ENCODE measurements around the gene THSD7A.
"Not testable (repeated sequence)": the region's sequence is repeated elsewhere in the genome, so short reads cannot be mapped to it uniquely, and the experiment has no call there.

The THSD7A gene

DNA sequence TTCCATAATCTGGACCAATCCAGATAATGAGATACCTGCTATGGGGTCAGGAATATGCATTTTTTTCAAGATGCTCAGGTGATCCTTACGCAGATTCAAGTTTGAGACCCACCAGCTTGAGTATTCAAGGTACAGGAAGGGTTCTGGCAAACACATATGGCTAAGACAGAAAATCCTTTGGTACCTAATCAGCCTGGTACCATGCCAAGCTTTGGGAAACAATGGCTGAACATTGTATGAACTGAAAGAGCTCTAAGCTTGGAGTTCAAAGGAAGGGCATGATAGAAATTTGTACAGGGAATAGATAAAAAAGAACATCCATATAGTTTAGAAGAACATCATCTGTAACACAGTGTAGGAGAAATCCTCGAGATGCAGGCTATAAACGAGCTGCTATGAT is 382.7 kb downstream of the THSD7A start:
- no peak for DNase-seq

- DNase-seq = no peak
These were observed 383.7 kb downstream of the THSD7A start for GRCh38 chr7:11448323-11448722.

DNA sequence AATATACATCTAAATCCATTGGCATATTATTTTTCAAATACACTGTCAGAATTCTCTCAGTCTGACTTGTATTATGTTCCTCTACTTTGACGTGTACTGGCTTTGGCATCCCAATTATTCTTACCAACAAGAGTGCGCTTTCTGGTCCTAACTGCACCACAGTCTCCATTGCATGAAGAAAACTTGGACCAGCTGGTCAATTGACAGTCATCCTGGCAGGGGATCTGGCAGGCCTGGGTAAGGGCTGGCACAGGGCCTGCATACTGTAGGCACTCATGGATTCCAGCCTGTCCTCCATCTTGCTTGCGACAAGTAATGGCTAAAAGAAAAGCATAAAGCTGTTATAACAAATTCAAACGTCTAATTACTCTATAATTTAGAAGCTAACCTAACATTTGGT is 384.9 kb downstream of the THSD7A start:
- DNase-seq = no peak

DNA sequence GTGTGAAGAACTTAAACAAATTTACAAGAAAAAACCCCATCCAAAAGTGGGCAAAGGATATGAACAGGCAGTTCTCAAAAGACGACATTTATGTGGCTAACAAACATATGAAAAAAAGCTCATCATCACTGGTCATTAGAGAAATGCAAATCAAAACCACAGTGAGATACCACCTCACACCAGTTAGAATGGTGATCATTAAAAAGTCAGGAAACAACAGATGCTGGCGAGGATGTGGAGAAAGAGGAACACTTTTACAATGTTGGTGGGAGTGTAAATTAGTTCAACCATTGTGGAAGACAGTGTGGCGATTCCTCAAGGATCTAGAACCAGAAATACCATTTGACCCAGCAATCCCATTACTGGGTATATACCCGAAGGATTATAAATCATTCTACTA is 388.1 kb downstream of the THSD7A start:
- not testable (repeated sequence) for DNase-seq

- DNase-seq = no peak
These were observed 394.0 kb downstream of the THSD7A start for GRCh38 chr7:11437994-11438393.

- no peak for DNase-seq
These were observed 395.0 kb downstream of the THSD7A start for GRCh38 chr7:11436773-11437524.

DNA sequence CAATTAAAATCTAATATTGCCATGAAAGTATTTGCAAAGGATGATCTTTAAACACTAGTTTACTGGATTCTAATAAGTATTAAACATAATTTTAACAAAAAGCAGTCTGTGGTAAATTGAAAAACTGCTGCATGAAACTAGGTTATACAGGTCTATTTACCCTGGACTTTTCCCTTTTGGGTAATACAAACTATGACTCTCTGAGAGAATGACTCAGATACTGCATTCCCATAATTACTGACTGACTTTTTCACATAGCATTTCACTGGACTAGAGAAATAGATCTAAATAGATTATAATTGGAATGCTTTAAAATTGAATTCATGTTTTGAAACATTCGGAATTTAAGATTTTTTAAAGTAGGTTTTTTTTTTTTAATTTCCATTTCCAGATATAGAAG is 395.7 kb downstream of the THSD7A start:
- no peak for DNase-seq

GRCh38 chr7:11434366-11434765 is 397.6 kb downstream of the THSD7A start:
- no peak for DNase-seq

- DNase-seq = no peak
These were observed 401.2 kb downstream of the THSD7A start for GRCh38 chr7:11430841-11431240.

DNA sequence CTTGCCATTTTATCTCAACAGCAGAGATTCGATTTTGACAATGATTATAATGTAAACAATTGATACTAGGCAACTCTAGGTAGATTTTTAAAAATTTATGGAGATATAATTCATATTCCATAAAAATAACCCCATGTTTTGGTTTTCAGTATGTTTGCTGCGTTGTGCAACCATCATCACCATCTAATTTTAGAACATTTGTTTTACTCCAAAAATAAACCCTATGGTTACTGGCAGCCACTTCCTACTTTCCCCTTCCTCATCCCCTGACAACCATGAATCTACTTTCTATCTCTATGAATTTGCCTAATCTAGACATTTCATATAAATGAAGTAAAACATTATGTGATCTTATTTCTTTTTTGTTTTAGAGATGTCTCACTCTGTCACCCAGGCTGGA is 401.9 kb downstream of the THSD7A start:
- peak; percentile 9 to 17 for DNase-seq

DNA sequence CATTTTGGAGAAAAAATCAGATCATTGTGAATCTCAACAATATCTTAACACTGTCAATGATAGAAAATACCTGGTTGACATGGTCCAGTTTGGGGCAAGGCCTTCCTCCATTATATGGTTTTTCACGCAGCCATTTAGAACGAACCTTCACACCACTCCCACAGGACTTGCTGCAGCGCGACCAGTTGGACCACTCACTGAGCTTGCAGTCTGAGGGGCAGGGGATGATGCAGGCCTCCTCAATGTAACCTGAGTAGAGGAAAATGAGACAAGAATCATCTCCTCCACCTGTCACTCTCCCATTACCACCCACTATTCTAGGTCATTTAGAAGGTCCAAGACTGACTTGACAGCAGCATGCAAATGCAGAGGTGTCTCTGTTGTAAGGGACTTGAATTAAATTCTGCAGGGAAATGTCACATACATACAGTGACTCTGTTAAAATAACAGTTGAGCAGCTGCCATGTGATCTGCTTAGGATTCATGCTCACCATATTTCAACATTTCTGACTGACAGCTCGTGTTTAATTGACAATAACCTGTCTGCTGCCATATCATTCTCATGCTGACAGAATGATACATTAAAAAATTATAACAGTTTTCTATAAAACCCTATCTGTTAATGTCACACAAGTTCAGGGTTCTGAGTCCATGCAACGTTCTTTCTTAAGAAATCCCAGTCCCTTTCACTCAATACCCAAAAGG is 403.0 kb downstream of the THSD7A start:
- no peak for DNase-seq

DNA sequence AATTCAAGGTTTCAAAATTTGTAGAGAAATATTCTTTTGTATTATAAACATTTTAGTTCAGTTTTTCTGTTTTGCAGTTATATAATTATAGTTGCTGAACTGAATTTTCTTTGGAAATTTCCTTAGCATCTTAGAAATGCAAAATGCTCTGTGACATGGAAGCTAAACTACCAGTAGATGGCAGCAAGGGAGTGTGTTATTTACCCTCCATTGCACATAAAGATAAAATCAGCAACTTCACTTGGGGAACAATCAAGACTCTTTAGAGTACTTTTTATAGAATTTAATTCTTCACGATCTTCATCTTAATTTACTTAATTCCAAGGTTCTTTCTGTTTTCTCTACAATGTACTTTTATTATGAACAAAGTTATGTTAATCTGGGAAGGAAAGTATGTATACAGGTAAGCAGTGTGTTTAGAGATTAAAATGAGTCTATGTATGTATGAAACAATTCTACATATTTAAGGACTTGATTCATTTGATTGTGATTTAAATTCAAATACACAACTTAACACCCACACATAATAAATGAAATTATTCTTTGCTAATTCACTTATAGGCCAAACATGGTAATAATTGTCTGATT is 404.2 kb downstream of the THSD7A start:
- peak; percentile 30 to 45 for DNase-seq

DNA sequence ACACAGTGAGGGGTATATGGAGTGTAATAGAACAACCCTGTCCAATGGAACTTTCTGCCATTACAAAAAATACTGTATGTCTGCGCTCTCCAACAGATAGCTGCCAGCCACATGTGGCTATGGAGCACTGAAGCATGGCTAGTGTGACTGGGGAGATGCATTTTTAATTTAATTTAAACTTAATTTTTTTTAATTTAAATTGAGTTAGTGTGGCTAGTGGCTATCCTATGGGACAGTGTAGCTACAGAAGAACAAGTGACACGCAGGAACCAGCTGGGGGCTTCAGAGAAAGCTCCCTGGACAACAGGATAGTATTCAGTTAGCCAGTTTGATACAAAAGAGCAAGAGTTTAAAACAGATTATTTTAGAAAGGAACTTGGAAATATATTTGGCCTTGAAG is 408.0 kb downstream of the THSD7A start:
- no peak for DNase-seq

DNA sequence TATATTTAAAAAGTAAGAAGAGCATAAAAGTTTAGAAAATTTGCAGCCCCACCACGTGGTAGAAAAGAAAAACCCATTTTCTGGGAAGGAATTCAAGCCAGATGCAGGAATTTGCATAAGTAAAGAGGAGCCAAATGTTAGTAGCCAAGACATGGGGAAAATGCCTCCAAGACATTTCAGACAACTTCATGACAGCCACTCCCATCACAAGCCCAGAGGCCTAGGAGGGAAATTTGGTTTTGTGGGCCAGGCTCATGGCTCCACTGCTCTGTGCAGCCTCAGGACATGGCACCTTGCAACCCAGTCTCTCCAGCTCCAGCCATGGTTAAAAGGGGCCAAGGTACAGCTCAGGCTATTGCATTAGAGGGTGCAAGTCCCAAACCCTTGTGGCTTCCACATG is 411.9 kb downstream of the THSD7A start:
- DNase-seq = no peak

DNA sequence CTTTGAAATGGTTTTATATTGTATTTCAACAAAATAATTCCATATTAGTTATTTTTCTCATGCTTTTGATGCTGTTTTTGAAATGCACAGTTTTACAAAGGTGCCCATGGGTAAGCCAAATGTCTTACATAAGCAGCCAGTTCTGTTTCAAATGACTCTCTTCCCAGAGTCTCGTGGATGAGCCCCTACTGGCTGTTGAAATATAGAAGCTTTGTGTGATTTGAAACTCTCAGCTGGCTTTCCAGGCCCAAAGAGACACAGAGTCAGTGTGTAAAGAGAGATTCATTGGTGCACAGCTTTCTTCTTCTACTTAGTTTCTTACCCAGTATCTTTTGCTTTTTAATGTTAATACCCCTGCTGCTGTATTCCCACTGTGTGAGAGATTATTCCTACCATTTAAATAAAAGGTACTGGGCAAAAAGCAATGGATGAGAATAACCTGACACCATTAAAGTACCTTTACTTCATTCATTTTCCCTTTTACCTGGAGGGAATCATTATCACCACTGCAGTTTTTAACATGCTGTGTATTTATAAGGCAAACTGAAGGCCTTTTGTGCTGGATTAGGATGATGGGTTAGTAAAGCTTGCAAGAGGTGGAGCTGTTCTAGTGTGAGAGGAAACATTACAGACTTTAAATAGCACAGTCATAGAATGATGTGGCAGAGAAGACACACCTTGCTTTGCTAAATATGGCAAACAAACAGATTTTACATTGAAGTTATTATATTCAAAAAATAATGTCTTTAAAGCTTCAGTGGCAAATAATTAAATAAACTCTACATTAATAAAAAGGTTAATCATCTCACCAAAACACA is 415.1 kb downstream of the THSD7A start:
- DNase-seq = no peak

GRCh38 chr7:11415101-11415500 is 416.9 kb downstream of the THSD7A start:
- no peak for DNase-seq

DNA sequence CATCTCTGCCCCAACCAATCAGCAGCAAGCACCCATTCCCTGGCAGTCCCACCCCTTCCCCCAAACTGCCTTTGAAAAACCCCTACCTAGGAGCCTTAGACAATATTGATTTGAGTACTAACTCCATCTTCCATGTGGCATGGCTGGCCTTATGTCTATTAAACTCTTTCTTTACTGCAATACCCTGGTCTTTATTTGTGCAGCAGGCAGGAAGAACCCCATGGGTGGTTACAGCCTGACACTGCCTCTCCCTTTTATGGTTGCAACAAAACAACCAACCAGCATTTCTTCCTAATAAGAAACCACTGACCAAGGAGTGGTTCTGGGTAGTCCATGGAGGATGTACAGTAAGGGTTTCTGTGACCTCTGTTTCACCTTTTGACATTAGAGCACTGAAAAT is 418.1 kb downstream of the THSD7A start:
- DNase-seq = no peak

DNA sequence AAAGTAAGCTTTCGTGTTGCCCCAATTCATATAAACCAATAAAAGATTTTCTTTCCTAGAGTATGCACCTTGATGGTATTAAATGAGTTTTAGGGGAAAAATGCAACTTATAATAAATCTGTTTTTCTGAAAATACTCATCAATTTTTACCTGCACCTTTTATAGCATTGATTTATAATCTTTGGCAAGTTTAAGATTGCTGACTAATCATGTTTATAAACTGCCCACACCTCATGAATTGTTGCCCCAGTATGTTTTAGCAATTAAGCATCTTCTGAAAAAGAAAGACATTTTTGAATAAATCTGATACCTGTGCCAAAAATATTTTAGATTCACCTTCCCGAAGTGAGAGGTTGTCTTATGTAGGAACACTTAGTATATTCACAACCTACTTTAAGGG is 420.0 kb downstream of the THSD7A start:
- no peak for DNase-seq

DNA sequence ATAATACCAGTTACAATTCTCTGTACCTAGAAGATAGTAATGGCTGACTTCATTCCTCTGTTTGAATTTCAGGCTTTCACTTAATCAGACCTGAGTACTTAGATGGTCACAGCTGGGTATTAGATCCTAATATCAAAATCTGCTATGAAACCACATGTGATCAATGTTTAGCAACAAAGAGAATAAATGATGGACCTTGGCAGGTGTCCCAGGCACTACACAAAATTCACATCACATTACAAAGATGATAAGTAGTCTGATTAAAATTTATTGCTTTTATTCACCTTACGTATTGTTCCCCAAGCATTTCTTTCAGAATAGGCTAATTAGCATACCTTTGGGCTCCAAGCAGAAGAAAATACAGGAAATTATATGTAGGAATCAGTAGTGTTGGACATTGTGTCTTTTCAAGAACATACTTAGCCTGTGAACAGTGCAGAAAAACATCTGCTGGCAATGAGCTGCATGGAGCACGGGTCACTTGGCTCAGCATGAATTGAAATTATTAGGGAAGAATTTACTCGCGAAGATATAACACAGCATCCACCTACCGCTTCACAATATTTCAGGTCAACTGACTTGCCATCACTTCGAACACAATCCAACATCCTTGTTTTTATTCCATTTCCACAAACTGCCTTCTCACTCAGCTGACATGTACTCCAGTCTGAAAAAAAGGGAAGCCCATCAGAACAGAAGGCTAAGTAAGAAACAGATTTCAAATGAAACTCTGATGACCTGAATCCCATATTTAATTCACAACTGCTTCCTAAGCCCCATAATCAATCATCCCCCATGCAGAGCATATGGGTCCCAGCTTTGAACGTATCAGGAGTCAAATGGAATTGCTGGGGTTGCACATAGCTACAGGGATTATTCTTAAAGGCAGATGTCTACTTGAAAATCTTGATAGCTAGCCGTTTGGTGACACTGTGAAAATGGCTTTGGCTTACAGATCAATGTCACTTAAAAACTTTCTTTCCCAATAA is 421.0 kb downstream of the THSD7A start:
- no peak for DNase-seq

- DNase-seq = no peak
These were observed 427.6 kb downstream of the THSD7A start for GRCh38 chr7:11404355-11404754.

- no peak for DNase-seq
These were observed 428.2 kb downstream of the THSD7A start for GRCh38 chr7:11403781-11404180.

DNA sequence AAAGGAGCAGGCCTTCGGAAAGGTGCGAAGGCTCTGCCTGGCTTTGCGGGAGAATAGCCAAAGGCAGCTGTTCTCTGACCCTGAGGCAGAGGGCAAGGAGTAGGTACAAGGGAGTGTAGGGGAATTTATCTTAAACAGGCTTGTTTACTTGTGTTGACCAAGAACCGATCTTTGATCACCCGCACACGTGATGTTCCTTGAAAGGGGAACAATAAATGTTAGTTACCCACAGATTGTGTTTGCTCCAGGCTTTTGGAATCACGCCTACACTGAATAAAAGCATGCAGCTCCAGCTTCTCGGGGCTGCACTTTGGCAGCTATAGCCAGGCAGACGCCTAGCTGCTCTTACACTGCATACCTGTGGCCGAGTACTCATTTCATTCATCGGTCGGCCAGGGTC is 437.6 kb downstream of the THSD7A start:
- no peak for DNase-seq

Data from Kasumi-1 (cell line).